ENCODE data around the gene SEMA4F.
A peak's percentile ranks its signal among the peaks of the same experiment; 100 is the strongest.
"Not testable (repeated sequence)": the region's sequence is repeated elsewhere in the genome, so short reads cannot be mapped to it uniquely, and the experiment has no call there.

SEMA4F gene

GRCh38 chr2:74653985-74654882 is at the start of gene SEMA4F:
Gene SEMA4F (plus strand): TSS chr2:74654247. CDS start chr2:74654377, 130 bp downstream.
- DNase-seq, result peak; percentile 93

GRCh38 chr2:74606927-74607326 is 47.1 kb upstream of the SEMA4F start:
- no peak for DNase-seq

GRCh38 chr2:74617122-74617521 is 36.9 kb upstream of the SEMA4F start:
- no peak for DNase-seq

- no peak for DNase-seq
Observed at GRCh38 chr2:74618410-74619083, 35.5 kb upstream of the SEMA4F start.

- DNase-seq, result no peak
Observed at GRCh38 chr2:74619651-74620297, 34.3 kb upstream of the SEMA4F start.

- DNase-seq, result no peak
Observed at GRCh38 chr2:74620671-74621070, 33.4 kb upstream of the SEMA4F start.

- no peak for DNase-seq
Observed at GRCh38 chr2:74625658-74626425, 28.2 kb upstream of the SEMA4F start.

GRCh38 chr2:74628538-74629105 is 25.4 kb upstream of the SEMA4F start:
- DNase-seq, result no peak

GRCh38 chr2:74630454-74630853 is 23.6 kb upstream of the SEMA4F start:
- not testable (repeated sequence) for DNase-seq

- peak; percentile 10 for DNase-seq
Observed at GRCh38 chr2:74632209-74632938, 21.7 kb upstream of the SEMA4F start.

GRCh38 chr2:74632939-74633312 is 21.1 kb upstream of the SEMA4F start:
- no peak for DNase-seq

- no peak for DNase-seq
Observed at GRCh38 chr2:74639550-74639949, 14.5 kb upstream of the SEMA4F start.

GRCh38 chr2:74645344-74645743 is 8.7 kb upstream of the SEMA4F start:
- DNase-seq, result no peak

GRCh38 chr2:74646201-74646600 is 7.8 kb upstream of the SEMA4F start:
- no peak for DNase-seq

- no peak for DNase-seq
Observed at GRCh38 chr2:74646834-74647482, 7.1 kb upstream of the SEMA4F start.

GRCh38 chr2:74648009-74648443 is 6.0 kb upstream of the SEMA4F start, which contains the start of gene M1AP:
Gene M1AP (minus strand): TSS chr2:74648330. CDS start chr2:74640275, 8,055 bp downstream.
- DNase-seq, result no peak

GRCh38 chr2:74653589-74653984 is 460 bp upstream of the SEMA4F start:
- no peak for DNase-seq

GRCh38 chr2:74655579-74655978 is 1.5 kb downstream of the SEMA4F start:
- DNase-seq, result no peak

GRCh38 chr2:74658516-74658915 is 4.5 kb downstream of the SEMA4F start:
- DNase-seq, result peak; percentile 82

GRCh38 chr2:74659462-74659861 is 5.4 kb downstream of the SEMA4F start:
- no peak for DNase-seq

GRCh38 chr2:74668087-74668486 is 14.0 kb downstream of the SEMA4F start:
- no peak for DNase-seq

Measured in fibroblast of upper back skin (primary cell).